GM19372 (cell line): ENCODE measurements around the gene THBS2.
"Not testable (repeated sequence)": the region's sequence is repeated elsewhere in the genome, so short reads cannot be mapped to it uniquely, and the experiment has no call there.

Experiments used
- ATAC-seq: cut with Tn5 transposase; IDR thresholded peaks from one replicate; pipeline ENCODE4 v1.9.1; 2021; ENCODE audit warnings: mild to moderate bottlenecking, low read depth, moderate library complexity; ENCODE audit not compliant: unreplicated experiment

Gene THBS2

GRCh38 chr6:169273511-169273910, 19.9 kb upstream of the THBS2 start:
- ATAC-seq: no peak

DNA sequence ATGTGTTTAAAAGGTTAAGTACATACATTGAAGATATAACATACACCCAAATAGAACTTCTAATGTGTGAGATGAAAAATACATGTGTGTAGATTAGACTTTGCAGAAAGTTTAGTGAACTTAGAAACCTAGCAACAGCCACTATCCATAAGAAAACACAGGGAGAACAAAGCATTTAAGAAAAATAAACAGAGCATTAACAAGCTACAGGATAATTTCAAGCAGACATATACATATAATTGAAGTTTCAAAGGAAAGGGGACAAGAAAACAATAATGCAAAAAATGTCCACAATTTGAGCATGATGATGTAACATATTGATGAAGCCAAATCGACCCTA, 18.2 kb upstream of the THBS2 start:
- no peak for ATAC-seq

- ATAC-seq: no peak
Observed at GRCh38 chr6:169271158-169271876, 17.7 kb upstream of the THBS2 start.

DNA sequence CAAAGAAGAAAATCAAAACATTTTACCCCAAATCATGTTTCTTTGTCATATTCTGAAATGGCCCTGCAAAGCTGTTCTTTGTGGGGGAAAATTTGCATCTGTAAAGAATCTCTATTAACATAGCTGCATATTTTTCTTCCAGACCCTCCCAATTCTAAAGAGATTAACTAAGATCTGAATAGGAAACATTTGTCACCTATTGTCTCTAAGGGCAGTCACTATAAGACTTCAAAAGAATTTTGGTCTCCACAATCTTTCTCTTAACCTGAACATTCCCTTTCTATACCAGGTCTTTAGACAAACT, 16.4 kb upstream of the THBS2 start:
- ATAC-seq: not testable (repeated sequence)

GRCh38 chr6:169269180-169270076, 15.8 kb upstream of the THBS2 start:
- ATAC-seq: no peak

DNA sequence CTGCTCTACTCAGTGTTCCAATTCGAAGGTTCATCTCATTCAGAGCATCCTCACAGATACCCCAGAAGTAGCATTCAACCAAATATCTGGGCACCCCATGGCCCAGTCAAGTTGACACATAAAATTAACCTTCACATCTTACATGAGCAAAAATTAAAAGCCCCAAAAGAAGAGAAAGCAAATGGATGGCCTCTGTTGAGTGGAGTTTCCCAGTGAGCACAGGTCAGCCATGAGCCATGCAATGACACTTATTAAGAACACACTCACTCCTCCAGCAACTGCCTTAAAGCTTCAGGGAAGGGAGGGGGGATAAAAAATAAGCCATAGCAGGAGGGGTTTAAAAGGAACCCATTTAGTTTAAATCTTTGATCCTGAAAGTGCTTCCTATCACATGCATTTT, 14.6 kb upstream of the THBS2 start:
- no peak for ATAC-seq

DNA sequence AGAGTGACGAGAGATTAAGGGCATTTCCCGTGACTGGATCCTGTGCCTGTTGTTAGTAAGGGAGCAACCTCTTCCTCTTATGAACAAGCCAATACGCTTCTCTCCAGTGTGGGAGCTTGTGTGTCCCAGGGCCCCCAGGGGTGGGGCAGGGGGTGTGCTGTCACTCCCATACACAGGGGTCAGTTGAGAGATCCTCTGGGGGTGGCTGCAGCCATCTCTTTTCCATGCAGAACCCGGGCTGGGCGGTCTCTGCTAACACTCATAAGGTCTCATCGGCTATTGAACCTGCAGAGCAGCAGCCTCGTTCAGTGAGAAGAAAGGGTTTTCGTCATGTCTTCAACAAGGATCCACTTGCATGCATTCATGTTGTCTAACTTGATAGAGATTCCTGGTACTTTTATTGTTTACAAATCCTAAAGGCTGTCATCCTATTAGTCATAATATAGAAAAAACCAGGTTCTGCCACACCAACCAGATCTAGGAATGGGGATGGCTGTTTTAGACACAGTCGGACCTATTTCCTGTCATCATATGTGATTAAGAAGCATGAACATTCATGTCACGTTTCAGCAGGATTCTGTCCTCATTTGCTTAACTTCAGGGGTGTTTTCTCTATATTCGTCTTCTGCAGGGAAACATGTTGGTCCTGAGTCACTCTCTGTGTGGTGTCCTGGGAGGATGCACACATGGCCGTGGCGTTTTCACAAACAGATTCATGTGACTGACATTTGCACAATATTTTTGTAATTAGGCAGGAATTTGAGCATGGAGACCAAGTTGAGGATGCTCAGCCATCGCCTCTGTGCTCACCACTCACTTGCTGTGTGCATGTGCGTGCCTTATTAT, 13.3 kb upstream of the THBS2 start:
- ATAC-seq: no peak

GRCh38 chr6:169266261-169266660, 12.6 kb upstream of the THBS2 start:
- no peak for ATAC-seq

DNA sequence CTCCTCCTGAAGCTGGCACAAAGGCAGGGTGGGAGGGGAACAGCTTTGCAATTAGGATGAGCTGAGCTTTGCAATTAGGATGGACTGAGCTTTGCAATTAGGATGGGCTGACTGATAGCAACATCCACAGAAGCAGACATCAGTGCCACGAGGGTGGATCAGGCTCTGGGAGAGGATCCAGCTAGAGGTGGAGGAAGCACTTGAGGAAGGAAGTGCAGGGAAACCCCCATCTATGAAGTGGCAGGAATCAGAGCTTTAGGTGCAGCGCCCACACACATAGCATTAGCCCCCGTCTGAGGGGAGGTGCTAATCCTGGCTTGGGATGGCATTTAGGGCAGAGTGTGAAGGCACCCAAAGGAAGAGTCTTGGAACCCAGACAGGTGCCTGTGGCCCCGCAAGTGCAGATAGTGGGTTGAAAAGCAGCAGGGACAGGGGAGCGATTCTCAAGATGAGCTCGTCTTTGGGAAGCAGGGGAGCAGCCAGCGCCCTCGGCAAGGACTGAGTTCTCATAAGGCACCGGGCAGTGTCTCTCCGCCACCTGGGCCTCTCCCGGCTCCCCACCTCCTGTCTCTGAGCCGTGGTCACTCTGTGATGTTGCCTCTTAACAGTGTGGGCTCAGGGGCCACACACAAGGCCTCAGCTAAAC, 12.0 kb upstream of the THBS2 start:
- ATAC-seq: no peak

DNA sequence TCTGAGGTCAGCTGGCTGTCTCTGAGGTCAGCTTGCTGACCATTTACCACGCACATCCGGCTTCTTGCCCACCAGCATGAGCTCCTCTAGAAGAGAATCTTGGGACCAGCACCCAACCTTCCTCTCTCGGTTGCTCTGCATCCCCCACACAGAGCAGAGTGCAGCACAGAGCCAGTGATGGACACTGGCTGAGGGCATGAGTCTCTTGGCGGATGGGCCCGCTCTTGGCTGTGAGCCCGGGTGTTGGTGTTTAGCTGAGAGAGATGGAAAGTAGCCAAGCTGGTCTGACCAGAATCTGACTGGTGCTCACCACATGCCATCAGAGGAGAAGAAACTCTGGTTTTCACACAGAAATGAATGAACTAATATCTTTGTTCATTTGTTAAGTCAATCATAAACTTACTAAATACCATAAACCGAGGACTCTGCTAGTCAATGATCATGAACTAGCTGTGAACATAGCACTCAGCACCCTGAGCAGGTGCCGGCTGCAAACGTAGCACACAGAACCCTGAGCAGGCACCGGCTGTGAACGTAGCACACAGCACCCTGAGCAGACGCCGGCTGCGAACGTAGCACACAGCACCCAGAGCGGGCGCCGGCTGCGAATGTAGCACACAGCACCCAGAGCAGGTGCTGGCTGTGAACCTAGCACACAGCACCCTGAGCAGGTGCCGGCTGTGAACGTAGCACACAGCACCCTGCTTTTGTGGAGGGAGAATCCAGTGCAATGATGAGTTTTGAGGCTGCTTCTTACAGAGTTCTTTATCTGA, 10.4 kb upstream of the THBS2 start:
- no peak for ATAC-seq

DNA sequence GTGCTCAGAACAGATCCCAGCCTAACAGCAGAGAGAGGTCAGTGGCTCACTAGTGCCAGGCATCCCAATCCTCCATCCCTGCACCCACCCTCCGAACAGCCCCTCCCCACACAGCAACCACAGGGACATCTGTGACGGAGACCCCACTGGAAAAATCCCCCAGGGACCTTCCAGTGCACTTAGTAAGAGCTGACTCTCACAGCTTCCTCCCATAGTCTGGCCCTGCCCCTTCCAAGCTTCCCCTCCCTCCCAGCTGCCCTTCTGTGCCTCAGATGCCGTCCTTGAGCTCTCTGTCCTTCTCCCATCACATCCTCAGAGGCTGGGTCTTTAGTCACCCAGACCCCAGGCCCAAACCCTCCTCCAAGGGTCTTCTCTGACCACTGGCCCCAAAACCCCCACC, 9.7 kb upstream of the THBS2 start:
- ATAC-seq: no peak

DNA sequence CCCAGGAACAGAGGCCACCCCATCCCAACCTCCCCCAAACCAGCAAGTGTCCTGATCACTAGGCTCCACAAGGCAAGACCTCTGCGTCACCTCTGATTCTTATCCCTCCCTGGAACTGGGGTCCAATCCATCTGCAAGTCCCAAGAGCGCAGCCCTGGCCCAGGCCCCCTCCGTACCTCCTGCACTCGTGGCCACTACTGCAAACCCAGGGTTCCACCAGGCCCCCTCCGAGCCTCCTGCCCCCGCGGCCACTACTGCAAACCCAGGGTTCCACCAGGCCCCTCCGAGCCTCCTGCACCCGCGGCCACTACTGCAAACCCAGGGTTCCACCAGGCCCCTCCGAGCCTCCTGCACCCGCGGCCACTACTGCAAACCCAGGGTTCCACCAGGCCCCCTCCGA, 9.0 kb upstream of the THBS2 start:
- not testable (repeated sequence) for ATAC-seq

- no peak for ATAC-seq
Observed at GRCh38 chr6:169256518-169256917, 2.9 kb upstream of the THBS2 start.

DNA sequence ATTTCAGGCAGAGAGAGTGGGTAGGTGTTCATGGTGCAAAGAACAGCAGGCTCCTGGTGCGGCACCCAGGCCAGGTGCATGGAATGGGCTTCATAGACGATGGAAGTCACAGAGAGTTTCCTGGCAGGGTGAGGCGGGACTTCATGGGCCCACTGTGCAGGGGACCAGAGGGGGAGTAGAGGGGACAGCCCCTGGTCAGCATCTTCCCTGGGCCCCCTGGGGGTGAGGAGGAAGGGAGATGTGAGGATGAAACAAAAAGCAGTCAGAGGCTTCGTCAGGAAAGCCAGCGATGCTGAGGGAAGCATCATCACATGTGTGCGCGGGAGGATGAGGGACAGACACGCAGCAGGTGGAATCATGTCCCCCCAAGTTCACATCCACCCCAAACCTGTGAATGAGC, 2.4 kb upstream of the THBS2 start:
- ATAC-seq: no peak

GRCh38 chr6:169255643-169256042, 2.0 kb upstream of the THBS2 start:
- ATAC-seq: no peak

- no peak for ATAC-seq
Observed at GRCh38 chr6:169254456-169255316, 1.0 kb upstream of the THBS2 start.

GRCh38 chr6:169252505-169253189, 999 bp downstream of the THBS2 start:
- ATAC-seq: no peak

DNA sequence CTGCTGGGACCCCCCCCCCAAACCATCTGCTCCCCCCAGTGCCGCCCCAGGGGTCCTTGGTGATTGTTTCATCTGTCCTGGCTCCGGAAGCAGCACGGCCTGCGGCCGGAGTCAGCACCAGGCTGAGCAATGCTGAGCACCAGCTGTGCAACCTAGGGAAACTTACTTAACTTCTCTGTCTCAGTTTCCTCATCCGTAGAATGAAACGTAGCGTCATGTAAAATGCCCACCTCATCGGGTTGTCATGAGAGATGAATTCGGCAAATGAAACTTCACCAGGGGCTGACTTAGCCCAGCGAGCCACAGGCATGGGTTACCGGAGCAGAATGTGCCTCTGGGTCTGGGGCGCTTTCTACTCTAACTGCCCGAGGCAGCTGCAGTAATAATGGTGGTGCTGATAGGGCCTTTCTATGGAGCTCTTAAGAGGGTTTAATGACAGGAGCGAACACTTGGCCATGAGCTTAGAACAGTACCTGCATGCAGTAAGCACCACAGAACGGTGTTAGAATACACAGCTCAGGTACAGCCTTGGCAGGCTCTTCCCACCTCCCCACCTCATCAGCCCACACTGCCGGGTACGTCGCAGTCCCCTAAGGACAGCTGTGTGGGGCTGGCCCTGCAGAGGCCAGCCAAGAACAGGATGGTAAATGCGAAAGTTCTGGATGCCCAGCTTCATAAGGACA, 1.7 kb downstream of the THBS2 start:
- no peak for ATAC-seq
